SH-SY5Y (cell line): ENCODE data around the gene IGF2BP2.

Experiments used
- GATA2 ChIP-seq: IDR thresholded peaks from 2 replicates; pipeline ENCODE4 v1.6.1; 2011; ENCODE audit warnings: mild to moderate bottlenecking, low read depth, low read length
- GATA3 ChIP-seq: IDR thresholded peaks from 2 replicates; pipeline ENCODE4 v1.6.1; 2011; ENCODE audit warnings: low read depth, mild to moderate bottlenecking, low read length, moderate library complexity

GRCh38 chr3:185759512-185759911 is 65.3 kb downstream of the IGF2BP2 start:
- no peak for TF ChIP-seq GATA2
- no peak for TF ChIP-seq GATA3
